ENCODE data around the gene COMMD6.

Gene COMMD6

GRCh38 chr13:75533861-75534260 is 3.8 kb downstream of the COMMD6 start:
- DNase-seq (ENCODE audit: extremely low read depth in 1 of 2, low read depth in 1 of 2): no peak

- DNase-seq (ENCODE audit: extremely low read depth in 1 of 2, low read depth in 1 of 2): no peak
Measured at GRCh38 chr13:75530549-75530961, 7.1 kb downstream of the COMMD6 start.

- no peak for DNase-seq (ENCODE audit: extremely low read depth in 1 of 2, low read depth in 1 of 2)
Measured at GRCh38 chr13:75521956-75522355, 15.7 kb downstream of the COMMD6 start.

- no peak for DNase-seq (ENCODE audit: extremely low read depth in 1 of 2, low read depth in 1 of 2)
Measured at GRCh38 chr13:75518439-75519088, 19.1 kb downstream of the COMMD6 start.

DNA sequence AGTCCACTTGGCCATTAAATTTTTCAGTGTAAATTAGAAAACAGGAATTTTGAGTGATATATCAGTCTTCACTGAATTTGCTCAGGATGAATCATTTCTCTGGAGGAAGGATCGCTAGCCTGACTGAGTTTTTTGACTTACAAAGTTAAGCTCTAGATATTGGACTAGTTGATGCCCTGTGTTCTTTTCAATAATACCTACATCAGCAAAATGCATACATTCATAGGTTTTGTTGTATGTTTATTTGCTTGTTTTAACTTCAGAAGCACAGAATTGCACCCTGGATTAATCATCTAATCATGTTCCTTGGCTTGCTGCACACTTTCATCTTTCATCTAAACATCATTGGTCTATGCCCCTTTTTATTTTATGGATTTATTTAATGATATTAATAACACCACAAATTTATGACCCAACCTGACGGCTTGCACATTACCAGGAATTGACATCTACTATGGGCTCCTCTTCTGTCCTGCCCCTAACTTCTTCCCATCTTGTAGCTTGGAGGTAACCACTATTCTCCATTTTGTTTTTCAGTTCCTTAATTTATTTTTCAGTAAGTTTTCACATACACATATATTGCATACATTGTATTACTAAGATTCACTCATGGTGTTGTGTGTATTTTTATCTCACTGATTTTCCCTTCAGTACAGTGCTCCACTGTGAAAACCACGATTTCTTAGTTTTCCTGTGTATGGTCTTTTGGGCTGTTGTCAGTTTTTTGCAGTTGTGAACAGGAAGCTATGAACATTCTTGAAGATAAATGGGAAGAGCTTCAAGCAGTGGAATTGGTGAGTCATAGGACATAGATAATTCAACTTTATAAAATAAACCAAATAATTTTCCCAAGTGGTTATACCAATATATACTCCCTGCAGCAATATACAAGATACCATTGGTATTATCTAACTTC is 23.3 kb downstream of the COMMD6 start:
- DNase-seq (ENCODE audit: extremely low read depth in 1 of 2, low read depth in 1 of 2): no peak

DNA sequence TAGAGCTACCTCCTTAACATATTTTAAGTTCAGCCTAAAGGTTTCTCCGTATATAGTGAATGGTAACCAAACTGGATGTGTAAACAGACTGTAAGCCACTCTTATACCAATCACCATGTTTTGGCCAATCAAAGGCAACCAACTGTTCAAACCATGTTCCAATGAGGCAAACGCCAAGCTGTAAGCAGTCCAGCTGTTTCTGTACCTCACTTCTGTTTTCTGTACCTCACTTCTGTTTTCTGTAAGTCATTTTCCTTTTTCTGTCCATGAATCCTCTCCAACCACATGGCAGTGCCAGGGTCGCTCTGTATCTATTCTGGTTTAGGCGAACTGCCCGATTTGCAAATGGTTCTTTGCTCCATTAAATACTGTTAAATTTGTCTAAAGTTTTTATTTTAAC is 24.4 kb downstream of the COMMD6 start:
- no peak for DNase-seq (ENCODE audit: extremely low read depth in 1 of 2, low read depth in 1 of 2)

DNA sequence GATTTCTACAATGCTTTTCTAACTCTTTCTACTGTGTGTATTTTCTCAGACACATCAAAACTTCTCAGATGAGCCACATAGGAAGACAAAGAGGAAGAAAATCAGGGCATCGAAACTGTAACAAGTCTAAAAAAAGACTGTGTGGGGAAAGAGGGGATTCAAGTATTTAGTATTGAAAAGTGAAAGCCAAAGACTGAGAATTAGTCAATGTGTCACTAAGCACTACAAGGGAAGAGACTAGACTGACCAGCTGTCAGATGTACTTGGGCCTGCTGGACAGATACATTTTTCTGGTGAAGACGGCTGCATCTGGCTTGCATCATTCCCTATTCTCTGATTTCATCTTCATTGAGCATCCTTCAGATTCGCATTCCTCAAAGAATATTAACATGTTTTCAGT is 25.4 kb downstream of the COMMD6 start:
- no peak for DNase-seq (ENCODE audit: extremely low read depth in 1 of 2, low read depth in 1 of 2)

- DNase-seq (ENCODE audit: extremely low read depth in 1 of 2, low read depth in 1 of 2): no peak
Measured at GRCh38 chr13:75511051-75511625, 26.5 kb downstream of the COMMD6 start.

GRCh38 chr13:75508002-75508548 is 29.6 kb downstream of the COMMD6 start:
- DNase-seq (ENCODE audit: extremely low read depth in 1 of 2, low read depth in 1 of 2): no peak

GRCh38 chr13:75507027-75508001 is 30.3 kb downstream of the COMMD6 start:
- DNase-seq (ENCODE audit: extremely low read depth in 1 of 2, low read depth in 1 of 2): no peak

DNA sequence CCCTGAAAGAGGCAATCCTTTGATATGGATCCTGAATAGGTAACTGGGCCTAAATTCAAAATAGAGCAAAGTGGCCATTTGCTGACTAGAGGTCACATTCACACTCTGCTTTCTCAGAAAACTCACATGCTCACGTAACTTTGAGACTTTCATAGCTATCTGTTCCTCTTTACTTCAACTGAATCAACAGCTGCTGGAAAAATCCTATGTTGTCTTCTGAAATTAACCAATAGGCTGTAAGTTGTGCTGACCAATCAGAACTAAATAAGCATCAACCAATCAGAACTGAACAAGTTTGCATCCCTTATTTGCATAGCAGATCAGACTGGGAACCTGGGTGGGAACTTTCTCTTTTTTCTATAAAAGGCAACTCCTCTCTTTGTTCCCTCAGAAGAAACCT is 31.6 kb downstream of the COMMD6 start:
- DNase-seq (ENCODE audit: extremely low read depth in 1 of 2, low read depth in 1 of 2): no peak

GRCh38 chr13:75505327-75505726 is 32.3 kb downstream of the COMMD6 start:
- no peak for DNase-seq (ENCODE audit: extremely low read depth in 1 of 2, low read depth in 1 of 2)

GRCh38 chr13:75495938-75496337 is 41.7 kb downstream of the COMMD6 start:
- no peak for DNase-seq (ENCODE audit: extremely low read depth in 1 of 2, low read depth in 1 of 2)

- DNase-seq (ENCODE audit: extremely low read depth in 1 of 2, low read depth in 1 of 2): no peak
Measured at GRCh38 chr13:75494491-75494890, 43.1 kb downstream of the COMMD6 start.

GRCh38 chr13:75493156-75493555 is 44.5 kb downstream of the COMMD6 start:
- no peak for DNase-seq (ENCODE audit: extremely low read depth in 1 of 2, low read depth in 1 of 2)

DNA sequence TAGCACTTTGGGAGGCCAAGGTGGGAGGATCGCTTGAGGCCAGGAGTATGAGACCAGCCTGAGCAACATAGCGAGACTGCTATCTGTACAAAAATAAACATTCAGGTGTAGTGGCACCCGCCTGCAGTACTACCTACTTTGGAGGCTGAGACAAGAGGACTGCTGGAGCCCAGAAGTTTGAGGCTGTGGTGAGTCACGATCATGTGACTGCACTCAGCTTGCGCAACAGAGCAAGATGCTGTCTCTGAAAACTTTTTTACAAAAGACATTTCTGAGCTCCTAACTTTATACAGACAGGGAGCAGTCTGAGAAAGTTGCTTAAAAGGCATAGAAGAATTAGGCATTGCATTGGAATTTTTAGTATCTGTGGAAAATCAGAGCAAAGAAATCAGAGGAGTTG is 45.3 kb downstream of the COMMD6 start:
- no peak for DNase-seq (ENCODE audit: extremely low read depth in 1 of 2, low read depth in 1 of 2)

DNA sequence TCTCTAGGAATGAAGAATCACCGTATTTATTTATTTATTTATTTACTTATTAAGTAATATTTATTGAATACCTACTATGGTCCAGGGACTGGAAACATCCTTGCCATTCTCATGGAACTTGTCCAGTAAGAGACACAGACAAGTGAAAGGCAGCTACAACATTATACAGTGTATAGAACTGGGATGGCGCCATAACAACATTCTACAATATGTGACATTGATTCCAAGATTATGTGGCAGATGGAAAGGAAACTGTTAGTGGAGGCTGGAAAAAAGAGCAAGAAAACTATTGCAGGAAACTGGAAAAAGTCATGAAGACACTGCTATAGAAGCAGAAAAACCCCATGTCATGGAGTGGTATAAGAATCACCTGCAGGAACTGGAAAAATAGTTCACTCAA is 46.3 kb downstream of the COMMD6 start:
- DNase-seq (ENCODE audit: extremely low read depth in 1 of 2, low read depth in 1 of 2): no peak

- DNase-seq (ENCODE audit: extremely low read depth in 1 of 2, low read depth in 1 of 2): no peak
Measured at GRCh38 chr13:75489502-75490263, 48.0 kb downstream of the COMMD6 start.

DNA sequence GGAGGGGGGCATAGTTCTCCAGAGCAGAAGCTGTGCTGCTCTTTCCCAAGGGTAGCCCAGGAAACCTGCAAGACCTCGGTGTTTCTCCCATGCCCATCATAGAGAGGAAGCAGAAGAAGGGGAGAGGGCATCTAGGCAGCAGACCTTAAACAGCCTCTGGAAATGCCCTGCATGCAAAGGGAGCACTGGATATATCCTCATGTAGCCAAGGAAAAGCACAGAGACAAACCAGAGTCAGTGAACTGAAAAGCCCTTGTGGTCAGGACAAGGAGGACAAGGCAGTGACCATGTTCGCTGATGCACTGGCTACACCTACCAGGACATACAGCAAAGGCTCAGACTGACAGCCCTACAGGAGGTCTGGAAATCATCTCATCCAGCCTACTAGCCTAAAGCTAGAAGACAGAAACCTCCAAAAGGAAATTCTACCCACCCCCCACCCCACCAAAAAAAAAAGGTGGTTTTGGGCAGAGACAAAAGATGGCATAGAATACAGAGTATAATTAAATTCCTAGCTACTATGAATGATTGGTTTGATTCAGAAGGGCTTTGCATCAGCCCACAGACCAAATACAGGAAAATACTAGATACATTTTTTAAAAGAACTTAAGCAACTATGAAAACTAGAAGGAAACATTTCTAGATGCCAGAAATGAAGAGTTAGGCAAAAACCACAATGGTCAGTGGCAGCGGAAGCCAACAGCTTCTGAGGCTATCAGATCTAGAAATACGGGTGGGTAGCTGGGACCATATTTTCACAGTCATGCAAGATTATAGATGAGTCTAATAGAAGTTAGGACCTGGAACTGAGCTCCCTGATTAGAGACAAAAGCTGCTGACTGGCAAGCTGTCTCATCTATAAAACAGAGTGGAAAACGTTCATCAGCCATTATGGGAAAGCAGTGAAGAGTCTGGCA is 51.2 kb downstream of the COMMD6 start:
- DNase-seq (ENCODE audit: extremely low read depth in 1 of 2, low read depth in 1 of 2): no peak
